Esophagus squamous epithelium (tissue), 5 donors: Measurements from ENCODE around the gene GTPBP1. TPM values are rescaled to one million over a fixed set of nuclear protein-coding genes. Genes with fewer than 3 reads are reported as not detected.

ENCODE experiments used
- DNase-seq: peaks from one replicate; lab custom pipeline; 2025; lab: John Stamatoyannopoulos, UW
- H3K27ac ChIP-seq, 4 donors: fragments of 200-600 bp; sonication (generic); one replicate each; pipeline ENCODE4 v1.5.1; 2016 to 2019; ENCODE audit warnings: mild to moderate bottlenecking in 1 of 4
- H3K27me3 ChIP-seq, 4 donors: fragments of 200-600 bp; sonication (generic); 1 replicate in 3 of 4; 2 replicates in 1 of 4; pipeline versions ENCODE4 v1.5.1 to v1.6.0; 2017 to 2021; ENCODE audit warnings: antibody characterized with exemption in 1 of 4
- H3K36me3 ChIP-seq, 3 donors: fragments of 200-600 bp; sonication (generic); one replicate each; pipeline ENCODE4 v1.5.1; 2016 to 2019
- H3K4me1 ChIP-seq, 3 donors: fragments of 200-600 bp; sonication (generic); one replicate each; pipeline ENCODE4 v1.5.1; 2017 to 2019
- H3K4me3 ChIP-seq, 4 donors: fragments of 200-600 bp; sonication (generic); 1 replicate in 3 of 4; 2 replicates in 1 of 4; pipeline ENCODE4 v1.5.1; 2016 to 2019; ENCODE audit warnings: mild to moderate bottlenecking in 2 of 4, moderate library complexity in 1 of 4
- H3K9me3 ChIP-seq, 3 donors: fragments of 200-600 bp; sonication (generic); one replicate each; pipeline ENCODE4 v1.5.1; 2016 to 2019
- CTCF ChIP-seq, 6 experiments: fragments of 450-650 bp in 4 of 6; fragments of 200-600 bp in 2 of 6; sonication (generic) in 2 of 6; IDR thresholded peaks; one replicate each; pipeline ENCODE4 v1.5.1; 2016 to 2019; ENCODE audit warnings: antibody characterized with exemption in 6 of 6, mild to moderate bottlenecking in 4 of 6, moderate library complexity in 4 of 6
- POLR2A ChIP-seq, 4 donors: fragments of 450-650 bp; IDR thresholded peaks; one replicate each; pipeline ENCODE4 v1.6.1; 2017; ENCODE audit warnings: antibody characterized with exemption in 4 of 4, mild to moderate bottlenecking in 4 of 4, moderate library complexity in 3 of 4
- WGBS, 2 donors: methylation state at CpG; one replicate each; pipeline ENCODE4 v1.1.5; 2018; 5-methylcytosine and 5-hydroxymethylcytosine counted together
- intact Hi-C: fragments of 100-400 bp; cut with DNase I; formaldehyde crosslinking; loops from one replicate; pipeline ENCODE4 v1.15.0; 2022
- small RNA-seq, 4 donors: library from RNA; depleted of rRNA; stranded (forward); fragments of <200 nt; gene quantifications; one replicate each; pipeline ENCODE3, GENCODE V24; 2016
- total RNA-seq, 4 donors: library from RNA; depleted of rRNA; stranded (reverse); fragments of >200 nt; gene quantifications; one replicate each; pipeline ENCODE4 v1.1.0, GENCODE V29; 2016
- donor health status: DM: yes; HTN: yes; CAD: no.

GTPBP1 gene
- total RNA-seq, 4 donors from 2014 or later, result 15.3 to 37.4 (median 32.0) TPM

DNA sequence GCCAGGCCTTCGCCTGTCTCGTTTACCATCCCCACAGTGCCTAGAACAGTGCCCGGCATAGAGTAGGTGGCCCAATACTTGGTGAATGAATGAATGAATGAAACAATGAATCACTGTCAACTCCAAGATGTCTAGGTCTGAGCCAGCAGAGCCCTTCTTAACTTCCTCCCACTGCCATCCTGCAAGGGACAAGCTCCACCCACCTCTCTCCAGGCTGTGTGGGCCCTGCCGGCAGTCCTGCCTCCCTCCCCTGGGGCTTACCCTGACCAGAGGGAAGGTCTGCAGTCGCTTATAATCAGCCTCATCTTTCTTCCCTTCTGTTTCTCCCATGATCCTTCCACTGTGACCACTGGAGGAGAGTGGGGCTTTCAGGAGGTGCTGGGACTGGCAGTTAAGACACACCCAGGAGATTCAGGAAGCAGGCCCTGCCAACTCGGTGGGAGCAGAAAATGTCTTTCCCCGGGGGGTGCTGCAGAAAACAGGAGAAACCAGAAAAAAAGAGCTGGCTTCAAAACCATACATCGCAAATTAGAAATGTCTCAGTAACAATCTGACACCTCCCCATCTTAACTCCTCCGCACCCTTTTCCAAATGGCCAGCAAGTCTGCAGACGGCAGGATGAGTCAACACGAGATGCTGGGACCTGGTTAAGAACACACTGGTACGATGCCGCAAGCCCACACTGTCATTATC is 76.8 kb downstream of the GTPBP1 start:
- intact Hi-C loops, result no loop called here
- Histone ChIP-seq H3K27me3 (no peaks in the 10 kb centered on the region), H3K36me3 (peaks cover 0 to 39% (median 4%) of the 10 kb centered on the region in 3 donors), H3K4me3 (no peak overlapping the region), H3K27ac (no peak overlapping the region), H3K9me3 (no peaks in the 10 kb centered on the region), H3K4me1 (peaks cover 0 to 10% (median 0%) of the 10 kb centered on the region in 3 donors)
- DNase-seq, result no peak
- no peak for TF ChIP-seq CTCF (IDR thresholded peaks at IDR 0.05)
- no peak for TF ChIP-seq POLR2A (IDR thresholded peaks at IDR 0.05)
- WGBS, 2 donors, result 55 to 66% methylated on average over 12 to 13 of the region's 13 CpGs

Small RNA genes within 50 kb of the gene (small RNA-seq; reads per million reads assigned to genes)
- gene AL021707.8, result 0 to 0.09 (median 0) reads per million in 4 donors

Other genes with a start within 250 kb of the GTPBP1 start
- 1 to 10 TPM; 1.1 to 9.6 (median 1.9) TPM for gene KDELR3, start 237.8 kb upstream of the GTPBP1 start, total RNA-seq
- 100 to 1,000 TPM; 164 to 498 (median 214) TPM for gene DDX17, start 199.6 kb upstream of the GTPBP1 start, total RNA-seq
- gene DMC1, start 135.8 kb upstream of the GTPBP1 start, total RNA-seq, result 1 to 10 TPM in 3 of 4 donors, not detected in 1; 1.1 to 7.2 (median 5.2) TPM
- gene FAM227A, start 49.6 kb upstream of the GTPBP1 start, total RNA-seq, result 1 to 10 TPM in 1 of 4 donors, under 1 TPM in 3; 0.04 to 1.0 (median 0.12) TPM
- gene CBY1, start 49.3 kb upstream of the GTPBP1 start, total RNA-seq, result 10 to 100 TPM in 3 of 4 donors, 1 to 10 TPM in 1; 8.7 to 21.1 (median 13.1) TPM
- 10 to 100 TPM; 23.4 to 73.7 (median 57.2) TPM for gene TOMM22, start 24.0 kb upstream of the GTPBP1 start, total RNA-seq
- 10 to 100 TPM; 27.8 to 48.8 (median 33.1) TPM for gene JOSD1, start 5.0 kb upstream of the GTPBP1 start, total RNA-seq
- 100 to 1,000 TPM in 3 of 4 donors, 10 to 100 TPM in 1; 94.2 to 307 (median 191) TPM for gene SUN2, start 50.1 kb downstream of the GTPBP1 start, total RNA-seq
- 10 to 100 TPM in 3 of 4 donors, 1 to 10 TPM in 1; 7.3 to 15.5 (median 13.7) TPM for gene DNAL4, start 88.2 kb downstream of the GTPBP1 start, total RNA-seq
- 1 to 10 TPM in 1 of 4 donors, under 1 TPM in 3; 0.26 to 2.3 (median 0.63) TPM for gene NPTXR, start 138.1 kb downstream of the GTPBP1 start, total RNA-seq
- 10 to 100 TPM in 2 of 4 donors, 1 to 10 TPM in 2; 7.8 to 27.7 (median 11.8) TPM for gene CBX6, start 166.3 kb downstream of the GTPBP1 start, total RNA-seq